Measurements from ENCODE around the gene CBFA2T3.

CBFA2T3 gene

GRCh38 chr16:88884569-88885271, 92.3 kb downstream of the CBFA2T3 start:
- no peaks in the 10 kb centered on the region for H3K27me3 ChIP-seq (ENCODE audit: insufficient read depth, low read length, poor library complexity)
- DNase-seq, result no peak
- no peak overlapping the region for H2AFZ ChIP-seq (ENCODE audit: low read depth, low read length)
- H3K9me3 ChIP-seq (ENCODE audit: insufficient read depth, low read length, severe bottlenecking), result no peaks in the 10 kb centered on the region
- H3K79me2 ChIP-seq (ENCODE audit: insufficient read depth, low read length), result no peaks in the 10 kb centered on the region
- H3K4me1 ChIP-seq (ENCODE audit: insufficient read depth, low read length), result no peaks in the 10 kb centered on the region
- no peak overlapping the region for H3K9ac ChIP-seq (ENCODE audit: low read depth, low read length)
- no peaks in the 10 kb centered on the region for H3K36me3 ChIP-seq (ENCODE audit: insufficient read depth, low read length)
- H3K27ac ChIP-seq (ENCODE audit: low read length), result no peak overlapping the region
- ATAC-seq (ENCODE audit: insufficient read depth, low read depth), result no peak
- H3K4me2 ChIP-seq (ENCODE audit: insufficient read depth, low read length), result no peak overlapping the region
- TF ChIP-seq EZH2 (IDR thresholded peaks at IDR 0.05; ENCODE audit: borderline replicate concordance, low read depth, low read length, severe bottlenecking), result no peak
- no peak for TF ChIP-seq CTCF (IDR thresholded peaks at IDR 0.05; ENCODE audit: borderline replicate concordance, extremely low read depth, low read length, poor library complexity, severe bottlenecking)
- H4K20me1 ChIP-seq (ENCODE audit: insufficient read depth, low read length), result no peaks in the 10 kb centered on the region
- no peak overlapping the region for H3K4me3 ChIP-seq (ENCODE audit: low read depth in 1 of 2, low read length in 2 of 2)

DNA sequence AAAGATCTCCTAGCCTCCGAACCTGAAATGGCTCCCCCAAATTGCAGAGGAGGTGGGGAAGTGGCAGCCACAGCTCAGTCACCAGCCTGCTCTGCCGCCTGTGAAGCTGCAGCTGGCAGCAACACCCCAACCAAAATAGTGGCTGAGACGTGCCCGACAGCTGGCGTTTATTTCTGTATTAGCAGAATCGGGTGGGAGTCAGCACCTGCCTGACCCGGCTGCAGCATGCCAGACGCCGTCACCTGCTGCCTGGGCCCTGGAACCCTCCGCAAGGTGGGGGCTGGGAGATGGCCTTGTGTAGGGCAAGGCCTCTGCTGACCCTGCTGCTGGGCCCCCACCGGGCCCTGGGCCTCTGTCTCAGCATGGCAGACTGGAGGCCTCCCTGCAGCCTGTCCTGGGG, 93.1 kb downstream of the CBFA2T3 start:
- ATAC-seq (ENCODE audit: insufficient read depth, low read depth) (no peak), DNase-seq (no peak)
- H3K9ac ChIP-seq (ENCODE audit: low read depth, low read length), result no peak overlapping the region
- H3K9me3 ChIP-seq (ENCODE audit: insufficient read depth, low read length, severe bottlenecking), result no peaks in the 10 kb centered on the region
- H4K20me1 ChIP-seq (ENCODE audit: insufficient read depth, low read length), result 0 out of 2 replicates have a peak, but pooled peaks cover 3% of the 10 kb centered on the region
- H3K79me2 ChIP-seq (ENCODE audit: insufficient read depth, low read length), result no peaks in the 10 kb centered on the region
- no peak overlapping the region for H2AFZ ChIP-seq (ENCODE audit: low read depth, low read length)
- H3K4me3 ChIP-seq (ENCODE audit: low read depth in 1 of 2, low read length in 2 of 2), result no peak overlapping the region
- TF ChIP-seq EZH2 (IDR thresholded peaks at IDR 0.05; ENCODE audit: borderline replicate concordance, low read depth, low read length, severe bottlenecking) (no peak), CTCF (IDR thresholded peaks at IDR 0.05; ENCODE audit: borderline replicate concordance, extremely low read depth, low read length, poor library complexity, severe bottlenecking) (no peak)
- H3K36me3 ChIP-seq (ENCODE audit: insufficient read depth, low read length), result no peaks in the 10 kb centered on the region
- no peaks in the 10 kb centered on the region for H3K27me3 ChIP-seq (ENCODE audit: insufficient read depth, low read length, poor library complexity)
- H3K4me2 ChIP-seq (ENCODE audit: insufficient read depth, low read length), result no peak overlapping the region
- H3K27ac ChIP-seq (ENCODE audit: low read length), result no peak overlapping the region
- no peaks in the 10 kb centered on the region for H3K4me1 ChIP-seq (ENCODE audit: insufficient read depth, low read length)

DNA sequence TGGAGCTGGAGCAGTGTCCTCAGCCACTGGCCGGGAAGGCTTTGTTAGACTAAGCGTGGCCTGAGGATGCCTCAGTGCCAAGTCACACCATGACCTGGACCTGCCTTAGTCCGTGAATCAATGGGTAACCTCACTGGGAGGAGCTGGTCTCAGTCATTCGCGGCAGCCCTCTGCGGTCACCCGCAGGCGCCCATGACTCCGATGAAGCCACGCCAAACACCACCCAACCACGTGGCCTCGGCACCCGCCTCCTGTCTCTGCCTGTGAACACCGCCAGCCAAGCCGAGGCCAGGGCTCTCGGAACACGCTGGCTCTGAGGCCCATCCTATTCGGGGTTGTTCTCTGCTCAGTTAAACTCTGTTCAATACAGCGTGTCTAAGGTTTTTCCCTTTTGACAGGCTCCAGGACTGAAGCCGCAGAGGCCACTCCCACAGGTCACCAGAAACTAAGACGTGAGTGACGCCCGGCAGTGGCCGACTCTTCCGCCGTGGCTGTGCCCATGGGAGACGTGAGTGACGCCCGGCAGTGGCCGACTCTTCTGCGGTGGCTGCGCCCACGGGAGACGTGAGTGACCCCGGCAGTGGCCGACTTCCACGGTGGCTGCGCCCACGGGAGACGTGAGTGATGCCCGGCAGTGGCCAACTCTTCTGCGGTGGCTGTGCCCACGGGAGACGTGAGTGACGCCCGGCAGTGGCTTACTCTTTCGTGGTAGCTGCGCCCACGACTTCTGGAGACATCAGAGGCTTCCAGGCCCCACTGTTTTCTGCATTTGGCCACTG, 93.7 kb downstream of the CBFA2T3 start:
- Histone ChIP-seq H3K9me3 (ENCODE audit: insufficient read depth, low read length, severe bottlenecking) (no peaks in the 10 kb centered on the region), H3K4me3 (ENCODE audit: low read depth in 1 of 2, low read length in 2 of 2) (no peak overlapping the region), H3K27ac (ENCODE audit: low read length) (no peak overlapping the region), H3K4me1 (ENCODE audit: insufficient read depth, low read length) (no peaks in the 10 kb centered on the region), H2AFZ (ENCODE audit: low read depth, low read length) (no peak overlapping the region), H3K4me2 (ENCODE audit: insufficient read depth, low read length) (no peak overlapping the region), H3K79me2 (ENCODE audit: insufficient read depth, low read length) (no peaks in the 10 kb centered on the region), H4K20me1 (ENCODE audit: insufficient read depth, low read length) (0 out of 2 replicates have a peak, but pooled peaks cover 3% of the 10 kb centered on the region), H3K27me3 (ENCODE audit: insufficient read depth, low read length, poor library complexity) (no peaks in the 10 kb centered on the region), H3K9ac (ENCODE audit: low read depth, low read length) (no peak overlapping the region), H3K36me3 (ENCODE audit: insufficient read depth, low read length) (no peaks in the 10 kb centered on the region)
- DNase-seq (no peak), ATAC-seq (ENCODE audit: insufficient read depth, low read depth) (no peak)
- TF ChIP-seq EZH2 (IDR thresholded peaks at IDR 0.05; ENCODE audit: borderline replicate concordance, low read depth, low read length, severe bottlenecking), result no peak

All from DND-41 (cell line).